Measurements from ENCODE around the gene MINDY4. TPM values are rescaled to one million over a fixed set of nuclear protein-coding genes. Genes with fewer than 3 reads are reported as not detected.

The MINDY4 gene
- total and polyA plus RNA-seq, 2 of the 8 experiments (the other 6 are each of a cell fraction or from before 2014, with no cell fraction given): 1.3 to 3.6 TPM

- no peak overlapping the region for H4K8ac ChIP-seq (ENCODE audit: extremely low read depth, insufficient read depth, low read length)
- H3K4ac ChIP-seq (replicated peaks; ENCODE audit: insufficient read length, low read depth, low read length): no peak overlapping the region
- H3K4me1 ChIP-seq (replicated peaks in 1 of 4; ENCODE audit: control insufficient read depth in 3 of 4, insufficient read depth in 4 of 4, low read length in 3 of 4): peaks cover 0 to 9% (median 6%) of the 10 kb centered on the region in 4 experiments; a peak in 6 of 7 replicates
- 0 out of 7 replicates have a peak, but pooled peaks cover 0 to 7% (median 0%) of the 10 kb centered on the region in 4 experiments for H3K27me3 ChIP-seq (replicated peaks in 1 of 4; ENCODE audit: control insufficient read depth in 3 of 4, extremely low read depth in 1 of 4, insufficient read depth in 3 of 4, low read length in 3 of 4)
- H3K9ac ChIP-seq (replicated peaks in 1 of 4; ENCODE audit: extremely low read depth in 1 of 4, low read depth in 3 of 4, low read length in 3 of 4): no peak overlapping the region
- H3K23ac ChIP-seq (ENCODE audit: insufficient read length): no peak overlapping the region
- no peak overlapping the region for H4K5ac ChIP-seq (ENCODE audit: insufficient read length, low read depth, low read length)
- H3K23me2 ChIP-seq (ENCODE audit: low read depth, low read length): no peaks in the 10 kb centered on the region
- no peak overlapping the region for H2AK5ac ChIP-seq (ENCODE audit: low read depth, low read length)
- H3K56ac ChIP-seq (replicated peaks; ENCODE audit: insufficient read length, low read depth, low read length): no peak overlapping the region
- DNase-seq (ENCODE audit: low read depth in 1 of 2, low spot score in 2 of 2) (no peak), FAIRE-seq (no peak)
- ChIA-PET POLR2A (ENCODE audit: partially characterized antibody) (interaction anchor here (1.0 kb wide), 1 partner anchor 29 kb away, joined by 3 read pairs; no protein-coding TSS in a partner anchor), CTCF (ENCODE audit: partially characterized antibody) (interaction anchor here (1.3 to 12.0 kb wide), 7 partner anchors 20 to 185 kb away, joined by 4 to 309 read pairs (median 10); partner anchors contain the start of gene GHRHR)
- no peak overlapping the region for H2BK20ac ChIP-seq (ENCODE audit: low read length)
- H2BK120ac ChIP-seq (replicated peaks; ENCODE audit: low read depth, low read length): no peak overlapping the region
- H2AFZ ChIP-seq (ENCODE audit: low read length): no peak overlapping the region
- H3K27ac ChIP-seq (ENCODE audit: low read depth, low read length): no peak overlapping the region
- no peak overlapping the region for H3K14ac ChIP-seq (ENCODE audit: insufficient read length)
- no peak overlapping the region for H2BK15ac ChIP-seq (ENCODE audit: low read length)
- 90% methylated on average over 3 of the region's 3 CpGs; no CpG with 5 or more reads in 1 of the 2 experiments for WGBS, 2 experiments (ENCODE audit: extremely low coverage in 1 of 2, insufficient coverage in 1 of 2, insufficient read length in 1 of 2, insufficient replicate concordance in 2 of 2, low coverage in 1 of 2, low lambda C conversion rate in 2 of 2, missing lambda C conversion rate in 1 of 2)
- H3K79me2 ChIP-seq (ENCODE audit: control insufficient read depth in 1 of 2, insufficient read depth in 2 of 2, low read length in 2 of 2): no peaks in the 10 kb centered on the region
- no peak overlapping the region for H3K4me3 ChIP-seq (ENCODE audit: extremely low read depth in 1 of 4, insufficient read depth in 2 of 4, low read depth in 3 of 4, low read length in 4 of 4)
- H3K9me3 ChIP-seq (ENCODE audit: insufficient read depth in 2 of 2, low read depth in 1 of 2, low read length in 1 of 2): no peaks in the 10 kb centered on the region
- no peak overlapping the region for H3K18ac ChIP-seq (ENCODE audit: extremely low read depth, low read length)
- H3K79me1 ChIP-seq (ENCODE audit: low read depth, low read length): no peaks in the 10 kb centered on the region
- H2BK5ac ChIP-seq (ENCODE audit: low read depth, low read length): no peak overlapping the region
- H3K4me2 ChIP-seq (ENCODE audit: insufficient read depth in 1 of 2, low read depth in 2 of 2, low read length in 2 of 2): no peak overlapping the region
- no peaks in the 10 kb centered on the region for H3K36me3 ChIP-seq (ENCODE audit: control insufficient read depth in 2 of 4, insufficient read depth in 4 of 4, low read length in 3 of 4)
- no peaks in the 10 kb centered on the region for H4K20me1 ChIP-seq (replicated peaks in 1 of 2; ENCODE audit: control insufficient read depth in 1 of 2, insufficient read depth in 2 of 2, low read length in 2 of 2)
- no peak overlapping the region for H2BK12ac ChIP-seq (ENCODE audit: low read depth, low read length)
- no peak overlapping the region for H4K91ac ChIP-seq (replicated peaks; ENCODE audit: insufficient read length, low read length)
- no peak for TF ChIP-seq POU5F1 (IDR thresholded peaks at IDR 0.05; ENCODE audit: low read depth, low read length)
- TF ChIP-seq HDAC6 (IDR thresholded peaks at IDR 0.05; ENCODE audit: low read depth, low read length): no peak
- TF ChIP-seq KDM4A (IDR thresholded peaks at IDR 0.05; ENCODE audit: low read depth, low read length, severe bottlenecking): no peak
- no peak for TF ChIP-seq SP1 (IDR thresholded peaks at IDR 0.05; ENCODE audit: low read depth, low read length)
- no peak for TF ChIP-seq RBBP5 (IDR thresholded peaks at IDR 0.05; ENCODE audit: borderline replicate concordance, low read depth, low read length)
- TF ChIP-seq YY1 (IDR thresholded peaks at IDR 0.05; ENCODE audit: low read depth, low read length): no peak
- no peak for TF ChIP-seq JUND (IDR thresholded peaks at IDR 0.05; ENCODE audit: low read length)
- TF ChIP-seq, protein P1, sequence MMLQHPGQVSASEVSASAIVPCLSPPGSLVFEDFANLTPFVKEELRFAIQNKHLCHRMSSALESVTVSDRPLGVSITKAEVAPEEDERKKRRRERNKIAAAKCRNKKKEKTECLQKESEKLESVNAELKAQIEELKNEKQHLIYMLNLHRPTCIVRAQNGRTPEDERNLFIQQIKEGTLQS (IDR thresholded peaks at IDR 0.05; ENCODE audit: insufficient read depth, low read depth, low read length): no peak
- TF ChIP-seq CBX5 (IDR thresholded peaks at IDR 0.05; ENCODE audit: low read depth, low read length): no peak
- no peak for TF ChIP-seq HDAC2 (IDR thresholded peaks at IDR 0.05; ENCODE audit: borderline replicate concordance in 1 of 2, low read depth in 2 of 2, low read length in 2 of 2)
These were observed 166.2 kb downstream of the MINDY4 start for GRCh38 chr7:30937416-30937815.

All from H1 (cell line).